ENCODE measurements around the gene PLEKHA5.

The PLEKHA5 gene

GRCh38 chr12:19191563-19191962 is 62.0 kb downstream of the PLEKHA5 start:
- Mint-ChIP-seq H3K4me3 (no peak overlapping the region), H3K9me3 (no peaks in the 10 kb centered on the region), H3K27me3 (no peaks in the 10 kb centered on the region), H3K4me1 (no peaks in the 10 kb centered on the region), H3K36me3 (no peaks in the 10 kb centered on the region), H3K27ac (no peak overlapping the region)
- ATAC-seq (ENCODE audit: low read depth) (no peak), DNase-seq (ENCODE audit: low spot score in 2 of 2) (no peak)

- H3K4me1 Mint-ChIP-seq, result no peaks in the 10 kb centered on the region
- H3K27me3 Mint-ChIP-seq, result no peaks in the 10 kb centered on the region
- H3K9me3 Mint-ChIP-seq, result no peaks in the 10 kb centered on the region
- no peak overlapping the region for H3K27ac Mint-ChIP-seq
- DNase-seq (ENCODE audit: low spot score in 2 of 2), result no peak
- H3K36me3 Mint-ChIP-seq, result no peaks in the 10 kb centered on the region
- H3K4me3 Mint-ChIP-seq, result no peak overlapping the region
- ATAC-seq (ENCODE audit: low read depth), result no peak
Observed at GRCh38 chr12:19192710-19193109, 63.2 kb downstream of the PLEKHA5 start.

GRCh38 chr12:19194963-19195362 is 65.4 kb downstream of the PLEKHA5 start:
- Mint-ChIP-seq H3K4me3 (no peak overlapping the region), H3K27ac (no peak overlapping the region), H3K36me3 (no peaks in the 10 kb centered on the region), H3K4me1 (no peaks in the 10 kb centered on the region), H3K9me3 (no peaks in the 10 kb centered on the region), H3K27me3 (no peaks in the 10 kb centered on the region)
- DNase-seq (ENCODE audit: low spot score in 2 of 2) (no peak), ATAC-seq (ENCODE audit: low read depth) (no peak)

GRCh38 chr12:19196959-19197630 is 67.6 kb downstream of the PLEKHA5 start:
- ATAC-seq (ENCODE audit: low read depth) (no peak), DNase-seq (ENCODE audit: low spot score in 2 of 2) (no peak)
- Mint-ChIP-seq H3K4me3 (no peak overlapping the region), H3K27ac (no peak overlapping the region), H3K4me1 (no peaks in the 10 kb centered on the region), H3K27me3 (no peaks in the 10 kb centered on the region), H3K36me3 (no peaks in the 10 kb centered on the region), H3K9me3 (no peaks in the 10 kb centered on the region)

GRCh38 chr12:19198272-19198671 is 68.7 kb downstream of the PLEKHA5 start:
- Mint-ChIP-seq H3K4me3 (no peak overlapping the region), H3K27ac (no peak overlapping the region), H3K9me3 (no peaks in the 10 kb centered on the region), H3K27me3 (no peaks in the 10 kb centered on the region), H3K36me3 (no peaks in the 10 kb centered on the region), H3K4me1 (no peaks in the 10 kb centered on the region)
- ATAC-seq (ENCODE audit: low read depth), result no peak
- no peak for DNase-seq (ENCODE audit: low spot score in 2 of 2)

GRCh38 chr12:19199332-19199731 is 69.8 kb downstream of the PLEKHA5 start:
- Mint-ChIP-seq H3K4me3 (no peak overlapping the region), H3K4me1 (no peaks in the 10 kb centered on the region), H3K27ac (no peak overlapping the region), H3K9me3 (no peaks in the 10 kb centered on the region), H3K36me3 (no peaks in the 10 kb centered on the region), H3K27me3 (no peaks in the 10 kb centered on the region)
- ATAC-seq (ENCODE audit: low read depth) (no peak), DNase-seq (ENCODE audit: low spot score in 2 of 2) (no peak)

GRCh38 chr12:19200261-19200660 is 70.7 kb downstream of the PLEKHA5 start:
- no peaks in the 10 kb centered on the region for H3K4me1 Mint-ChIP-seq
- H3K27ac Mint-ChIP-seq, result no peak overlapping the region
- DNase-seq (ENCODE audit: low spot score in 2 of 2) (no peak), ATAC-seq (ENCODE audit: low read depth) (no peak)
- H3K36me3 Mint-ChIP-seq, result no peaks in the 10 kb centered on the region
- H3K27me3 Mint-ChIP-seq, result no peaks in the 10 kb centered on the region
- H3K9me3 Mint-ChIP-seq, result no peaks in the 10 kb centered on the region
- H3K4me3 Mint-ChIP-seq, result no peak overlapping the region

GRCh38 chr12:19201661-19202060 is 72.1 kb downstream of the PLEKHA5 start:
- Mint-ChIP-seq H3K27ac (no peak overlapping the region), H3K4me1 (no peaks in the 10 kb centered on the region), H3K27me3 (no peaks in the 10 kb centered on the region), H3K9me3 (no peaks in the 10 kb centered on the region), H3K4me3 (no peak overlapping the region), H3K36me3 (no peaks in the 10 kb centered on the region)
- DNase-seq (ENCODE audit: low spot score in 2 of 2) (no peak), ATAC-seq (ENCODE audit: low read depth) (no peak)

- no peak for DNase-seq (ENCODE audit: low spot score in 2 of 2)
- Mint-ChIP-seq H3K36me3 (no peaks in the 10 kb centered on the region), H3K27ac (no peak overlapping the region), H3K9me3 (no peaks in the 10 kb centered on the region), H3K4me1 (no peaks in the 10 kb centered on the region), H3K27me3 (no peaks in the 10 kb centered on the region), H3K4me3 (no peak overlapping the region)
- ATAC-seq (ENCODE audit: low read depth), result no peak
Observed at GRCh38 chr12:19203013-19203412, 73.5 kb downstream of the PLEKHA5 start.

- Mint-ChIP-seq H3K4me1 (no peaks in the 10 kb centered on the region), H3K27me3 (no peaks in the 10 kb centered on the region), H3K4me3 (no peak overlapping the region), H3K9me3 (no peaks in the 10 kb centered on the region), H3K27ac (no peak overlapping the region), H3K36me3 (no peaks in the 10 kb centered on the region)
- ATAC-seq (ENCODE audit: low read depth) (no peak), DNase-seq (ENCODE audit: low spot score in 2 of 2) (no peak)
Observed at GRCh38 chr12:19203539-19204506, 74.3 kb downstream of the PLEKHA5 start.

GRCh38 chr12:19205120-19205519 is 75.6 kb downstream of the PLEKHA5 start:
- H3K4me3 Mint-ChIP-seq, result no peak overlapping the region
- peaks cover 5% of the 10 kb centered on the region for H3K9me3 Mint-ChIP-seq
- DNase-seq (ENCODE audit: low spot score in 2 of 2) (no peak), ATAC-seq (ENCODE audit: low read depth) (no peak)
- H3K36me3 Mint-ChIP-seq, result no peaks in the 10 kb centered on the region
- no peaks in the 10 kb centered on the region for H3K4me1 Mint-ChIP-seq
- no peaks in the 10 kb centered on the region for H3K27me3 Mint-ChIP-seq
- H3K27ac Mint-ChIP-seq, result no peak overlapping the region

- H3K27me3 Mint-ChIP-seq, result peaks cover 1% of the 10 kb centered on the region
- DNase-seq (ENCODE audit: low spot score in 2 of 2) (no peak), ATAC-seq (ENCODE audit: low read depth) (no peak)
- H3K9me3 Mint-ChIP-seq, result peaks cover 5% of the 10 kb centered on the region
- no peak overlapping the region for H3K27ac Mint-ChIP-seq
- no peaks in the 10 kb centered on the region for H3K36me3 Mint-ChIP-seq
- H3K4me3 Mint-ChIP-seq, result no peak overlapping the region
- H3K4me1 Mint-ChIP-seq, result no peaks in the 10 kb centered on the region
Observed at GRCh38 chr12:19206493-19207077, 77.1 kb downstream of the PLEKHA5 start.

GRCh38 chr12:19208456-19208855 is 78.9 kb downstream of the PLEKHA5 start:
- no peak for DNase-seq (ENCODE audit: low spot score in 2 of 2)
- Mint-ChIP-seq H3K4me3 (no peak overlapping the region), H3K36me3 (no peaks in the 10 kb centered on the region), H3K4me1 (no peaks in the 10 kb centered on the region), H3K27me3 (peaks cover 1% of the 10 kb centered on the region), H3K9me3 (peaks cover 5% of the 10 kb centered on the region), H3K27ac (no peak overlapping the region)
- ATAC-seq (ENCODE audit: low read depth), result no peak

- H3K27me3 Mint-ChIP-seq, result peaks cover 1% of the 10 kb centered on the region
- H3K4me1 Mint-ChIP-seq, result no peaks in the 10 kb centered on the region
- H3K36me3 Mint-ChIP-seq, result no peaks in the 10 kb centered on the region
- no peak overlapping the region for H3K4me3 Mint-ChIP-seq
- H3K27ac Mint-ChIP-seq, result no peak overlapping the region
- ATAC-seq (ENCODE audit: low read depth), result no peak
- H3K9me3 Mint-ChIP-seq, result peaks cover 5% of the 10 kb centered on the region
- no peak for DNase-seq (ENCODE audit: low spot score in 2 of 2)
Observed at GRCh38 chr12:19209661-19210060, 80.1 kb downstream of the PLEKHA5 start.

Data from memory B cell (primary cell).